ENCODE measurements around the gene PATJ. TPM values are rescaled to one million over a fixed set of nuclear protein-coding genes. Genes with fewer than 3 reads are reported as not detected.

The PATJ gene
- polyA plus RNA-seq, 1 donor, result 3.5 TPM

GRCh38 chr1:62052946-62053345 lies 310.7 kb downstream of the PATJ start:
- no peak for DNase-seq (ENCODE audit: low read depth)

- no peak for DNase-seq (ENCODE audit: low read depth)
Observed at GRCh38 chr1:62054188-62054587, 311.9 kb downstream of the PATJ start.

- no peak for DNase-seq (ENCODE audit: low read depth)
Observed at GRCh38 chr1:62057230-62057629, 314.9 kb downstream of the PATJ start.

- DNase-seq (ENCODE audit: low read depth), result no peak
Observed at GRCh38 chr1:62057641-62058290, 315.5 kb downstream of the PATJ start.

GRCh38 chr1:62058956-62059355 lies 316.7 kb downstream of the PATJ start:
- DNase-seq (ENCODE audit: low read depth), result no peak

GRCh38 chr1:62062087-62062486 lies 319.8 kb downstream of the PATJ start:
- no peak for DNase-seq (ENCODE audit: low read depth)

GRCh38 chr1:62064829-62065407 lies 322.6 kb downstream of the PATJ start:
- DNase-seq (ENCODE audit: low read depth), result no peak

- DNase-seq (ENCODE audit: low read depth), result no peak
Observed at GRCh38 chr1:62066713-62067112, 324.4 kb downstream of the PATJ start.

- peak; percentile 38 for DNase-seq (ENCODE audit: low read depth)
Observed at GRCh38 chr1:62068416-62068843, 326.1 kb downstream of the PATJ start.

GRCh38 chr1:62068978-62069377 lies 326.7 kb downstream of the PATJ start:
- DNase-seq (ENCODE audit: low read depth), result peak; percentile 92

GRCh38 chr1:62070384-62071011 lies 328.2 kb downstream of the PATJ start:
- DNase-seq (ENCODE audit: low read depth), result no peak

- DNase-seq (ENCODE audit: low read depth), result no peak
Observed at GRCh38 chr1:62071695-62072094, 329.4 kb downstream of the PATJ start.

- no peak for DNase-seq (ENCODE audit: low read depth)
Observed at GRCh38 chr1:62076286-62076685, 334.0 kb downstream of the PATJ start.

- no peak for DNase-seq (ENCODE audit: low read depth)
Observed at GRCh38 chr1:62077821-62078220, 335.5 kb downstream of the PATJ start.

- DNase-seq (ENCODE audit: low read depth), result no peak
Observed at GRCh38 chr1:62082456-62083363, 340.4 kb downstream of the PATJ start.

- no peak for DNase-seq (ENCODE audit: low read depth)
Observed at GRCh38 chr1:62084310-62084890, 342.1 kb downstream of the PATJ start.

GRCh38 chr1:62088439-62088838 lies 346.2 kb downstream of the PATJ start:
- DNase-seq (ENCODE audit: low read depth), result no peak

- no peak for DNase-seq (ENCODE audit: low read depth)
Observed at GRCh38 chr1:62089570-62089969, 347.3 kb downstream of the PATJ start.

- DNase-seq (ENCODE audit: low read depth), result no peak
Observed at GRCh38 chr1:62090016-62090415, 347.7 kb downstream of the PATJ start.

- DNase-seq (ENCODE audit: low read depth), result no peak
Observed at GRCh38 chr1:62092110-62092509, 349.8 kb downstream of the PATJ start.

GRCh38 chr1:62093261-62093660 lies 351.0 kb downstream of the PATJ start:
- no peak for DNase-seq (ENCODE audit: low read depth)

GRCh38 chr1:62097464-62097863 lies 355.2 kb downstream of the PATJ start:
- DNase-seq (ENCODE audit: low read depth), result no peak

All from forelimb muscle (tissue), 1 donor.